H9 (cell line): Measurements from ENCODE around the gene ATP8A2. TPM values are rescaled to one million over a fixed set of nuclear protein-coding genes. Genes with fewer than 3 reads are reported as not detected.

ENCODE experiments used
- DNase-seq: peaks from one replicate; pipeline ENCODE4 v3.0.0-alpha.2; 2017
- H2AFZ ChIP-seq: one replicate; pipeline ENCODE4 v1.6.1; 2013; ENCODE audit warnings: mild to moderate bottlenecking, low read length, control low read depth, moderate library complexity
- H2AK5ac ChIP-seq: 2 replicates; pipeline ENCODE4 v1.6.1; 2013; ENCODE audit warnings: low read length, control low read depth, mixed read lengths; ENCODE audit not compliant: insufficient read length
- H2BK120ac ChIP-seq: one replicate; pipeline ENCODE4 v1.6.1; 2013; ENCODE audit warnings: low read depth, mild to moderate bottlenecking, low read length, control low read depth, inconsistent platforms; ENCODE audit not compliant: poor library complexity, severe bottlenecking
- H2BK12ac ChIP-seq: 2 replicates; pipeline ENCODE4 v1.6.1; 2013; ENCODE audit warnings: low read length, control low read depth, mixed read lengths, low read depth; ENCODE audit not compliant: insufficient read length
- H2BK15ac ChIP-seq: 2 replicates; pipeline ENCODE4 v1.6.1; 2013; ENCODE audit warnings: low read depth, low read length, control low read depth
- H2BK20ac ChIP-seq: one replicate; pipeline ENCODE4 v1.6.1; 2013; ENCODE audit warnings: low read depth, mild to moderate bottlenecking, low read length, control low read depth, inconsistent platforms; ENCODE audit not compliant: poor library complexity, severe bottlenecking
- H2BK5ac ChIP-seq: 2 replicates; pipeline ENCODE4 v1.6.1; 2013; ENCODE audit warnings: low read length, control low read depth, mixed read lengths; ENCODE audit not compliant: insufficient read length
- H3K14ac ChIP-seq: 2 replicates; pipeline ENCODE4 v1.6.1; 2013; ENCODE audit warnings: low read length, control low read depth; ENCODE audit not compliant: insufficient read depth
- H3K18ac ChIP-seq: 2 replicates; pipeline ENCODE4 v1.6.1; 2013; ENCODE audit warnings: low read depth, mild to moderate bottlenecking, mixed read lengths, low read length, control low read depth; ENCODE audit not compliant: insufficient read length
- H3K23ac ChIP-seq: 2 replicates; pipeline ENCODE4 v1.6.1; 2013; ENCODE audit warnings: low read length, control low read depth, mixed read lengths, low read depth; ENCODE audit not compliant: insufficient read length
- H3K23me2 ChIP-seq: 2 replicates; pipeline ENCODE4 v1.6.1; 2013; ENCODE audit warnings: low read depth, mild to moderate bottlenecking, mixed read lengths, low read length, control low read depth; ENCODE audit not compliant: insufficient read length, poor library complexity, severe bottlenecking
- H3K27ac ChIP-seq: 2 replicates; pipeline ENCODE4 v1.5.1; 2013; ENCODE audit warnings: low read length, control low read depth, mixed read lengths, low read depth; ENCODE audit not compliant: insufficient read length
- H3K27me3 ChIP-seq: 2 replicates; pipeline ENCODE4 v1.6.1; 2013; ENCODE audit warnings: low read length, control low read depth, inconsistent platforms; ENCODE audit not compliant: insufficient read depth
- H3K4ac ChIP-seq: 2 replicates; pipeline ENCODE4 v1.6.1; 2013; ENCODE audit warnings: low read depth, mild to moderate bottlenecking, control low read depth, inconsistent platforms, low read length, moderate library complexity
- H3K4me1 ChIP-seq: 2 replicates; pipeline ENCODE4 v1.6.1; 2013; ENCODE audit warnings: low read length, control low read depth, inconsistent platforms; ENCODE audit not compliant: insufficient read depth
- H3K4me2 ChIP-seq: 2 replicates; pipeline ENCODE4 v1.6.1; 2013; ENCODE audit warnings: low read length, control low read depth, mixed read lengths; ENCODE audit not compliant: insufficient read length, insufficient read depth
- H3K56ac ChIP-seq: 2 replicates; pipeline ENCODE4 v1.6.1; 2013; ENCODE audit warnings: low read depth, mild to moderate bottlenecking, mixed read lengths, low read length, control low read depth; ENCODE audit not compliant: insufficient read length
- H3K79me1 ChIP-seq: 2 replicates; pipeline ENCODE4 v1.6.1; 2013; ENCODE audit warnings: low read depth, mild to moderate bottlenecking, moderate library complexity, low read length, control low read depth, inconsistent platforms; ENCODE audit not compliant: insufficient read depth, poor library complexity, severe bottlenecking
- H3K79me2 ChIP-seq: 2 replicates; pipeline ENCODE4 v1.6.1; 2013; ENCODE audit warnings: low read length, control low read depth, inconsistent platforms; ENCODE audit not compliant: insufficient read depth
- H3K9ac ChIP-seq: 2 replicates; pipeline ENCODE4 v1.6.1; 2013; ENCODE audit warnings: low read length, control low read depth, mixed read lengths; ENCODE audit not compliant: insufficient read length; ENCODE audit errors: extremely low read depth
- H3K9me3 ChIP-seq: one replicate; pipeline ENCODE4 v1.6.1; 2013; ENCODE audit warnings: low read depth, low read length, inconsistent platforms; ENCODE audit not compliant: control insufficient read depth
- H3T11ph ChIP-seq: one replicate; pipeline ENCODE4 v1.6.1; 2013; ENCODE audit warnings: mild to moderate bottlenecking, low read length, control low read depth, inconsistent platforms
- H4K20me1 ChIP-seq: one replicate; pipeline ENCODE4 v1.6.1; 2013; ENCODE audit not compliant: control insufficient read depth, insufficient read length, insufficient read depth
- H4K5ac ChIP-seq: 2 replicates; pipeline ENCODE4 v1.6.1; 2013; ENCODE audit warnings: low read depth, mild to moderate bottlenecking, mixed read lengths, low read length, control low read depth; ENCODE audit not compliant: insufficient read length
- H4K8ac ChIP-seq: replicated peaks from 2 replicates; pipeline ENCODE4 v1.6.1; 2013; ENCODE audit warnings: low read length, control low read depth, mixed read lengths, low read depth; ENCODE audit not compliant: insufficient read length
- H4K91ac ChIP-seq: 2 replicates; pipeline ENCODE4 v1.6.1; 2013; ENCODE audit warnings: low read depth, mild to moderate bottlenecking, moderate library complexity, mixed read lengths, low read length, control low read depth; ENCODE audit not compliant: insufficient read length
- H3K27ac Mint-ChIP-seq, 3 experiments: 2 replicates in 2 of 3; 3 replicates in 1 of 3; pipeline ENCODE4 v1.8.0; 2020 to 2021; ENCODE audit warnings: mixed read lengths in 3 of 3, mild to moderate bottlenecking in 1 of 3, moderate library complexity in 1 of 3
- H3K27me3 Mint-ChIP-seq: 2 replicates; pipeline ENCODE4 v1.8.0; 2021; ENCODE audit warnings: low read depth, mild to moderate bottlenecking, moderate library complexity, mixed read lengths
- H3K36me3 Mint-ChIP-seq, 3 experiments: 2 replicates in 2 of 3; 3 replicates in 1 of 3; pipeline ENCODE4 v1.8.0; 2020 to 2021; ENCODE audit warnings: low read depth in 3 of 3, mixed read lengths in 3 of 3; ENCODE audit not compliant: insufficient read depth in 1 of 3
- H3K4me1 Mint-ChIP-seq, 2 experiments: 2 replicates each; pipeline ENCODE4 v1.8.0; 2020; ENCODE audit warnings: mixed read lengths in 2 of 2
- H3K4me3 Mint-ChIP-seq, 2 experiments: 2 replicates in 1 of 2; 3 replicates in 1 of 2; pipeline ENCODE4 v1.8.0; 2020 to 2021; ENCODE audit warnings: mild to moderate bottlenecking in 2 of 2, mixed read lengths in 2 of 2, moderate library complexity in 1 of 2
- H3K9me3 Mint-ChIP-seq, 2 experiments: 2 replicates in 1 of 2; 3 replicates in 1 of 2; pipeline ENCODE4 v1.8.0; 2020; ENCODE audit warnings: mild to moderate bottlenecking in 2 of 2, mixed read lengths in 2 of 2, moderate library complexity in 1 of 2
- WGBS: extraction: QIAGEN DNeasy Blood & Tissue Kit; methylation state at CpG from one replicate; pipeline ENCODE4 v1.1.7; 2013; ENCODE audit warnings: missing lambda C conversion rate, low lambda C conversion rate, mixed read lengths; ENCODE audit not compliant: insufficient read length; ENCODE audit errors: extremely low coverage; 5-methylcytosine and 5-hydroxymethylcytosine counted together
- total RNA-seq: library from RNA; stranded (reverse); gene quantifications from 2 replicates; pipeline ENCODE4 v1.2.1, GENCODE V29; 2021
- TF ChIP-seq, protein P1 (sequence below): fragments of 200-600 bp; sonication (generic); conservative IDR thresholded peaks from 3 replicates; pipeline ENCODE4 v1.8.0; 2021; ENCODE audit warnings: antibody characterized with exemption, mild to moderate bottlenecking

ATP8A2 gene
- total RNA-seq, 1 experiment from 2014 or later: 18.2 TPM

DNA sequence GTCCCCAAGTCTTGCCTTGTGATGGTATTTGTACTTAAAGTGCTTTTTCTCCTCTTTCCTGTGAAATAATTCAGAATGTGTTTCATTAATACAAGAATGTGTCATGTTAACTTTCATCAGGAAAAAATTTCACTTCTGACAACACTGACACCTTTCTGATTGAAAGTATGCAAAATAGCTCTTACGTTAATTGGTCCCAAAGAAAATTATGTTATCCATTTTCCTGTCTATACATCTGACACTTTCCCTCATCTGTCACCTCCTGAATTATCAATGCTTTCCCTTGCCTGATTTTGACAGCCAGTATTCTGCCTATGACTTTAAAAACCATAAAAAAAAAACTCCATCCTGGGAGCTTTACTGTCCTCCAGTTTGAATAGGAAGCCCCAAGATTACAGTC lies 336.5 kb downstream of the ATP8A2 start:
- no peaks in the 10 kb centered on the region for H3K4me1 ChIP-seq
- no peak overlapping the region for H3K27ac ChIP-seq
- H3K56ac ChIP-seq: no peak overlapping the region
- no peaks in the 10 kb centered on the region for H3K27me3 ChIP-seq
- Mint-ChIP-seq H3K9me3 (no peaks in the 10 kb centered on the region), H3K36me3 (no peaks in the 10 kb centered on the region), H3K4me3 (no peak overlapping the region), H3K27me3 (no peaks in the 10 kb centered on the region), H3K27ac (no peak overlapping the region), H3K4me1 (no peaks in the 10 kb centered on the region)
- no peak overlapping the region for H2BK20ac ChIP-seq
- H4K20me1 ChIP-seq: no peaks in the 10 kb centered on the region
- H3K23ac ChIP-seq: no peak overlapping the region
- no peak overlapping the region for H4K8ac ChIP-seq
- H4K5ac ChIP-seq: no peak overlapping the region
- no peak overlapping the region for H3K9ac ChIP-seq
- no peak overlapping the region for H2BK120ac ChIP-seq
- H3K14ac ChIP-seq: no peak overlapping the region
- no peak overlapping the region for H2AK5ac ChIP-seq
- H3K4me2 ChIP-seq: no peak overlapping the region
- no CpG with 5 or more reads among the region's 1 CpG for WGBS
- no peak overlapping the region for H2BK5ac ChIP-seq
- no peaks in the 10 kb centered on the region for H3K23me2 ChIP-seq
- no peak overlapping the region for H3K18ac ChIP-seq
- TF ChIP-seq, protein P1, sequence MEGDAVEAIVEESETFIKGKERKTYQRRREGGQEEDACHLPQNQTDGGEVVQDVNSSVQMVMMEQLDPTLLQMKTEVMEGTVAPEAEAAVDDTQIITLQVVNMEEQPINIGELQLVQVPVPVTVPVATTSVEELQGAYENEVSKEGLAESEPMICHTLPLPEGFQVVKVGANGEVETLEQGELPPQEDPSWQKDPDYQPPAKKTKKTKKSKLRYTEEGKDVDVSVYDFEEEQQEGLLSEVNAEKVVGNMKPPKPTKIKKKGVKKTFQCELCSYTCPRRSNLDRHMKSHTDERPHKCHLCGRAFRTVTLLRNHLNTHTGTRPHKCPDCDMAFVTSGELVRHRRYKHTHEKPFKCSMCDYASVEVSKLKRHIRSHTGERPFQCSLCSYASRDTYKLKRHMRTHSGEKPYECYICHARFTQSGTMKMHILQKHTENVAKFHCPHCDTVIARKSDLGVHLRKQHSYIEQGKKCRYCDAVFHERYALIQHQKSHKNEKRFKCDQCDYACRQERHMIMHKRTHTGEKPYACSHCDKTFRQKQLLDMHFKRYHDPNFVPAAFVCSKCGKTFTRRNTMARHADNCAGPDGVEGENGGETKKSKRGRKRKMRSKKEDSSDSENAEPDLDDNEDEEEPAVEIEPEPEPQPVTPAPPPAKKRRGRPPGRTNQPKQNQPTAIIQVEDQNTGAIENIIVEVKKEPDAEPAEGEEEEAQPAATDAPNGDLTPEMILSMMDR: no peak
- no peaks in the 10 kb centered on the region for H3K79me2 ChIP-seq
- no peak for DNase-seq
- H3K9me3 ChIP-seq: no peaks in the 10 kb centered on the region
- no peak overlapping the region for H2BK12ac ChIP-seq
- no peak overlapping the region for H4K91ac ChIP-seq
- no peak overlapping the region for H2BK15ac ChIP-seq
- H3K79me1 ChIP-seq: no peaks in the 10 kb centered on the region
- no peak overlapping the region for H3K4ac ChIP-seq
- no peak overlapping the region for H2AFZ ChIP-seq
- no peak overlapping the region for H3T11ph ChIP-seq
